Endothelial cell of umbilical vein (primary cell): Measurements from ENCODE around the gene CLIC2. TPM values are rescaled to one million over a fixed set of nuclear protein-coding genes. Genes with fewer than 3 reads are reported as not detected.

Source experiments
- BruUV-seq: library from RNA; stranded (reverse); fragments of 400-500 nt; replicated peaks from 2 replicates; lab custom pipeline; 2021; lab: Mats Ljungman, UMichigan
- CTCF ChIA-PET: fragments of 300-600, 350-600 bp; sonication (Branson Sonifier 250); formaldehyde crosslinking; loops from one replicate; lab custom pipeline; 2021; ENCODE audit warnings: antibody characterized with exemption, inconsistent platforms; lab: Charles Lee
- POLR2A ChIA-PET: fragments of 300-600, 350-600 bp; sonication (Branson Sonifier 250); formaldehyde crosslinking; loops from one replicate; lab custom pipeline; 2021; ENCODE audit warnings: antibody characterized with exemption, inconsistent platforms; lab: Charles Lee
- DNase-seq: peaks from one replicate; pipeline ENCODE4 v3.0.0-alpha.2; 2011; ENCODE audit warnings: low read depth, low spot score
- FAIRE-seq: peaks from 2 replicates; lab custom pipeline; 2011; peaks lifted over from hg19 to GRCh38; lab: Jason Lieb, UNC
- H2AFZ ChIP-seq: 2 replicates; pipeline ENCODE4 v1.6.0; 2012; ENCODE audit warnings: low read depth, low read length, control low read depth, inconsistent platforms
- H3K27ac ChIP-seq: 2 replicates; pipeline ENCODE4 v1.5.1; 2011; ENCODE audit warnings: low read depth, mild to moderate bottlenecking, control low read depth, low read length, moderate library complexity; ENCODE audit not compliant: insufficient read depth
- H3K27me3 ChIP-seq, 2 experiments: 2 replicates each; pipeline versions ENCODE4 v1.6.0 to v1.6.1; 2011; ENCODE audit warnings: low read length in 2 of 2, mixed read lengths in 1 of 2; ENCODE audit not compliant: control insufficient read depth in 2 of 2, insufficient read depth in 2 of 2
- H3K36me3 ChIP-seq, 2 experiments: 2 replicates in 1 of 2; 3 replicates in 1 of 2; pipeline ENCODE4 v1.5.1; 2011; ENCODE audit warnings: low read length in 2 of 2, mild to moderate bottlenecking in 1 of 2, moderate library complexity in 1 of 2; ENCODE audit not compliant: control insufficient read depth in 2 of 2, insufficient read depth in 2 of 2; ENCODE audit errors: extremely low read depth in 1 of 2
- H3K4me1 ChIP-seq: 3 replicates; pipeline ENCODE4 v1.5.1; 2011; ENCODE audit warnings: mild to moderate bottlenecking, low read length; ENCODE audit not compliant: control insufficient read depth, insufficient read depth; ENCODE audit errors: extremely low read depth
- H3K4me2 ChIP-seq: 2 replicates; pipeline ENCODE4 v1.6.1; 2011; ENCODE audit warnings: low read length, control low read depth, mixed read lengths; ENCODE audit not compliant: insufficient read depth
- H3K4me3 ChIP-seq, 3 experiments: fragments of 200-600 bp in 1 of 3; sonication (generic), shearing (Covaris generic) in 1 of 3; replicated peaks in 1 of 3; 2 replicates each; pipeline ENCODE4 v1.5.1; 2011 to 2016; ENCODE audit warnings: control low read depth in 3 of 3, low read length in 3 of 3, mild to moderate bottlenecking in 2 of 3, inconsistent platforms in 1 of 3, low read depth in 1 of 3, moderate library complexity in 1 of 3; ENCODE audit not compliant: insufficient read depth in 1 of 3
- H3K79me2 ChIP-seq: 2 replicates; pipeline ENCODE4 v1.6.0; 2012; ENCODE audit warnings: low read length, inconsistent platforms; ENCODE audit not compliant: control insufficient read depth, insufficient read depth
- H3K9ac ChIP-seq: replicated peaks from 2 replicates; pipeline ENCODE3; 2011; ENCODE audit warnings: low read length, control low read depth; ENCODE audit not compliant: insufficient read depth; ENCODE audit errors: extremely low read depth
- H3K9me1 ChIP-seq: replicated peaks from 3 replicates; pipeline ENCODE4 v1.6.0; 2011; ENCODE audit warnings: mild to moderate bottlenecking, low read length; ENCODE audit not compliant: control insufficient read depth, insufficient read depth; ENCODE audit errors: extremely low read depth
- H3K9me3 ChIP-seq: replicated peaks from 2 replicates; pipeline ENCODE4 v1.5.1; 2012; ENCODE audit warnings: low read length, inconsistent platforms; ENCODE audit not compliant: control insufficient read depth, insufficient read depth
- H4K20me1 ChIP-seq: replicated peaks from 2 replicates; pipeline ENCODE3; 2011; ENCODE audit warnings: mild to moderate bottlenecking, low read length; ENCODE audit not compliant: control insufficient read depth, insufficient read depth; ENCODE audit errors: extremely low read depth
- CTCF ChIP-seq, 2 donors: IDR thresholded peaks; 1 replicate in 1 of 2; 2 replicates in 1 of 2; pipeline ENCODE4 v1.5.1; 2011; ENCODE audit warnings: low read length in 2 of 2, mild to moderate bottlenecking in 2 of 2, moderate library complexity in 2 of 2, control low read depth in 1 of 2, inconsistent platforms in 1 of 2, low read depth in 1 of 2; ENCODE audit not compliant: insufficient read depth in 1 of 2; ENCODE audit errors: extremely low read depth in 1 of 2
- EZH2 ChIP-seq: IDR thresholded peaks from 2 replicates; pipeline ENCODE4 v1.6.1; 2012; ENCODE audit warnings: borderline replicate concordance, low read depth, mild to moderate bottlenecking, moderate library complexity, low read length, inconsistent platforms; ENCODE audit not compliant: severe bottlenecking
- FOS ChIP-seq: IDR thresholded peaks from 2 replicates; pipeline ENCODE4 v1.6.1; 2011; ENCODE audit warnings: mild to moderate bottlenecking, low read length, moderate library complexity, borderline replicate concordance; ENCODE audit not compliant: insufficient read depth
- GATA2 ChIP-seq: IDR thresholded peaks from 2 replicates; pipeline ENCODE4 v1.7.0; 2011; ENCODE audit warnings: low read depth, mild to moderate bottlenecking, moderate library complexity, mixed read lengths, low read length; ENCODE audit not compliant: insufficient read length, insufficient read depth
- JUN ChIP-seq: IDR thresholded peaks from 2 replicates; pipeline ENCODE4 v1.6.1; 2011; ENCODE audit warnings: borderline replicate concordance, low read depth; ENCODE audit not compliant: insufficient read length, insufficient read depth
- MAX ChIP-seq: IDR thresholded peaks from 2 replicates; pipeline ENCODE4 v1.6.1; 2011; ENCODE audit not compliant: insufficient read depth, insufficient read length
- MYC ChIP-seq: IDR thresholded peaks from one replicate; pipeline ENCODE4 v1.6.1; 2011; ENCODE audit warnings: mild to moderate bottlenecking, low read depth, low read length
- POLR2A ChIP-seq: IDR thresholded peaks from 2 replicates; pipeline ENCODE4 v1.6.1; 2012; ENCODE audit warnings: low read depth, mild to moderate bottlenecking, control low read depth, low read length
- POLR2AphosphoS5 ChIP-seq: IDR thresholded peaks from 2 replicates; pipeline ENCODE4 v1.6.1; 2012; ENCODE audit warnings: low read depth, mild to moderate bottlenecking, control low read depth, low read length, moderate library complexity; ENCODE audit not compliant: insufficient read depth
- dilution Hi-C: fragments of 300-500 bp; cut with MboI; formaldehyde crosslinking; loops from one replicate; pipeline ENCODE4 v1.15.0; 2019; ENCODE audit warnings: low sequenced_read_pairs; ENCODE audit not compliant: extremely low pct_ligation_motif_present
- intact Hi-C: fragments of 100-400 bp; cut with micrococcal nuclease; formaldehyde crosslinking; loops from one replicate; pipeline ENCODE4 v1.10.0; 2022
- polyA plus RNA-seq, 4 experiments: library from polyadenylated mRNA; depleted of rRNA in 3 of 4; stranded (reverse) in 3 of 4; unstranded in 1 of 4; fragments of >200 nt; gene quantifications; 2 replicates each; pipeline versions ENCODE4 v1.2.1 to v1.2.3, GENCODE V29; 2011 to 2012; ENCODE audit warnings: missing spikeins in 1 of 4
- total RNA-seq: library from RNA; stranded (reverse); gene quantifications from 2 replicates; pipeline ENCODE4 v1.2.3, GENCODE V29; 2021

CLIC2 gene
- total and polyA plus RNA-seq, 2 donors (not counting 3 experiments of a cell fraction or from before 2014, with no cell fraction given), result 0.23 to 0.73 TPM

GRCh38 chrX:155279873-155280272, 54.5 kb downstream of the CLIC2 start:
- DNase-seq (no peak), FAIRE-seq (no peak)
- BruUV-seq, result no TSS peak
- no peak overlapping the region for H3K9ac ChIP-seq
- dilution Hi-C loops (no loop called here), intact Hi-C loops (no loop called here)
- no peaks in the 10 kb centered on the region for H3K9me3 ChIP-seq
- no peak overlapping the region for H3K4me3 ChIP-seq
- TF ChIP-seq FOS (no peak), JUN (no peak), POLR2A (no peak), MAX (no peak), EZH2 (no peak), POLR2AphosphoS5 (no peak), MYC (no peak), GATA2 (no peak), CTCF (IDR thresholded peaks at IDR 0.05; ENCODE audit: extremely low read depth in 1 of 2, insufficient read depth in 1 of 2, low read depth in 1 of 2, low read length in 2 of 2) (no peak)
- no peak overlapping the region for H3K4me2 ChIP-seq
- no peak overlapping the region for H2AFZ ChIP-seq
- no peaks in the 10 kb centered on the region for H3K36me3 ChIP-seq
- H3K27me3 ChIP-seq, result no peaks in the 10 kb centered on the region
- POLR2A ChIA-PET, result no interaction called here
- H3K4me1 ChIP-seq, result no peaks in the 10 kb centered on the region
- H4K20me1 ChIP-seq, result no peaks in the 10 kb centered on the region
- H3K79me2 ChIP-seq, result no peaks in the 10 kb centered on the region
- CTCF ChIA-PET, result no interaction called here
- H3K27ac ChIP-seq, result no peak overlapping the region
- H3K9me1 ChIP-seq, result no peaks in the 10 kb centered on the region
